Measurements from ENCODE around the gene FBXW4.

DNA sequence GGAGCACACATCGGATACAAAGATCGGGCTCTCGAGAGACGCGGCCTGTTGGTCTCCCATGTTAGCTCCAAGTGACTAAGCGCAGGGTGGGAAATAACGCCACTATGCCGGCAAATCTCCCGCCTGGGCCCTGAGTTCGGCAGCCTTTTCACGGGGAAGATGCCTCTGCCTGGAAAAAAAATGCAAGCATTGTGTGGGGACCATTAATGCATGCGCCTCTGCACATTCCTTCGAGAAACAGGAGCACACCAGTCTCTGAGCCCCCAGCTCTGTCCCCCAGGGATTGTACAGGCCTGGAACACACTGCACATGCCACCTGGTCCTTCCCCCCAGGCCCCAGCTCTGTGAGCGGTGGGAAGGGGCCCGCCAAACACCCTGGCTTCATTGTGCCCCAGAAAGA, 44.1 kb downstream of the FBXW4 start:
- TF ChIP-seq, protein P1, sequence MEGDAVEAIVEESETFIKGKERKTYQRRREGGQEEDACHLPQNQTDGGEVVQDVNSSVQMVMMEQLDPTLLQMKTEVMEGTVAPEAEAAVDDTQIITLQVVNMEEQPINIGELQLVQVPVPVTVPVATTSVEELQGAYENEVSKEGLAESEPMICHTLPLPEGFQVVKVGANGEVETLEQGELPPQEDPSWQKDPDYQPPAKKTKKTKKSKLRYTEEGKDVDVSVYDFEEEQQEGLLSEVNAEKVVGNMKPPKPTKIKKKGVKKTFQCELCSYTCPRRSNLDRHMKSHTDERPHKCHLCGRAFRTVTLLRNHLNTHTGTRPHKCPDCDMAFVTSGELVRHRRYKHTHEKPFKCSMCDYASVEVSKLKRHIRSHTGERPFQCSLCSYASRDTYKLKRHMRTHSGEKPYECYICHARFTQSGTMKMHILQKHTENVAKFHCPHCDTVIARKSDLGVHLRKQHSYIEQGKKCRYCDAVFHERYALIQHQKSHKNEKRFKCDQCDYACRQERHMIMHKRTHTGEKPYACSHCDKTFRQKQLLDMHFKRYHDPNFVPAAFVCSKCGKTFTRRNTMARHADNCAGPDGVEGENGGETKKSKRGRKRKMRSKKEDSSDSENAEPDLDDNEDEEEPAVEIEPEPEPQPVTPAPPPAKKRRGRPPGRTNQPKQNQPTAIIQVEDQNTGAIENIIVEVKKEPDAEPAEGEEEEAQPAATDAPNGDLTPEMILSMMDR (IDR thresholded peaks at IDR 0.05; ENCODE audit: poor library complexity) = no peak
- no peak for TF ChIP-seq EZH2phosphoT487 (IDR thresholded peaks at IDR 0.05; ENCODE audit: low read depth, severe bottlenecking, unreplicated experiment)

Measured in hepatocyte (in vitro differentiated cells).